Activated T-helper 1 cell treated with anti-CD3 and anti-CD28 coated beads, Interleukin-2, amount 50 U/mL, for 16 hours (primary cell): ENCODE data around the gene PODXL.
"Not testable (repeated sequence)": the region's sequence is repeated elsewhere in the genome, so short reads cannot be mapped to it uniquely, and the experiment has no call there.

Source experiments
- DNase-seq, 2 donors: peaks; one replicate each; pipeline ENCODE4 v3.0.0-alpha.2; 2020; ENCODE audit warnings: low read depth in 1 of 2, low spot score in 1 of 2

The PODXL gene

DNA sequence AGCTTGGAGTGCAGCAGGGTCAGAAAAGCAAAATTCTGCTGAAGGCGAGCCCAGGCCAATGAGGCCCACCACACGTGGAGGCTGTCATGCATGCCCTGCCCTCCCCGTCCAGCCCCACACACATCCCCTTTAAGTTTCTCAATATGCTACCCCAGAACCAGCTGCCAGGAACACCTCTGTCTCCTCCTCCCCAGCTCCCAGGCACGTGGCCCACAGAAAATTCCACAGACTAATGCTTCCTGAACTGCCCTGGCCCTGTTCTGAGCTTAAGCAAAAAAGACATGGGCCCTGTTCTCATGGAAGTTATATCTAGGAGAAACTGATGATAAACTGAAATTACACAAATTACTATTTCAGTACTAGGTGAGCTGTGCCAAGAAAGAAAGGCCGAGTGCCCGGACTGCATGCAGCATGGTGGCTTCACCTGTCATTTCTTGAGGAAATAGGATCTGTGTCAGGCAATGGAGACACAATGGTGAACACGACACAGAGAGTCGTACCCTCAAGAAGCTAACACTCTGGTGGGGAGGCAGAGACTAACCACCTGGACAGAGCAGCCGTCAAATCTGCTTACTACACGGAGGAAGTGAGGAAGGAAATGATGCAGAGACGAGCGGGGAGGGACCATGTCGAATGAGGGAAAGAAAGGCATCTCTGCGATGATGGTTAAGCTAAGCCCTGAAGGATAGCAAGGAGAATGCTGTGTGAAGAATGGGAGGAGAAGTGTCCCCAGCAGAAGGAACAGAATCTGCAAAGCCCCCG lies 44.5 kb downstream of the PODXL start:
- DNase-seq = no peak

- DNase-seq = no peak
Observed at GRCh38 chr7:131511071-131511470, 45.4 kb downstream of the PODXL start.

- DNase-seq = no peak
Observed at GRCh38 chr7:131509781-131510180, 46.6 kb downstream of the PODXL start.

DNA sequence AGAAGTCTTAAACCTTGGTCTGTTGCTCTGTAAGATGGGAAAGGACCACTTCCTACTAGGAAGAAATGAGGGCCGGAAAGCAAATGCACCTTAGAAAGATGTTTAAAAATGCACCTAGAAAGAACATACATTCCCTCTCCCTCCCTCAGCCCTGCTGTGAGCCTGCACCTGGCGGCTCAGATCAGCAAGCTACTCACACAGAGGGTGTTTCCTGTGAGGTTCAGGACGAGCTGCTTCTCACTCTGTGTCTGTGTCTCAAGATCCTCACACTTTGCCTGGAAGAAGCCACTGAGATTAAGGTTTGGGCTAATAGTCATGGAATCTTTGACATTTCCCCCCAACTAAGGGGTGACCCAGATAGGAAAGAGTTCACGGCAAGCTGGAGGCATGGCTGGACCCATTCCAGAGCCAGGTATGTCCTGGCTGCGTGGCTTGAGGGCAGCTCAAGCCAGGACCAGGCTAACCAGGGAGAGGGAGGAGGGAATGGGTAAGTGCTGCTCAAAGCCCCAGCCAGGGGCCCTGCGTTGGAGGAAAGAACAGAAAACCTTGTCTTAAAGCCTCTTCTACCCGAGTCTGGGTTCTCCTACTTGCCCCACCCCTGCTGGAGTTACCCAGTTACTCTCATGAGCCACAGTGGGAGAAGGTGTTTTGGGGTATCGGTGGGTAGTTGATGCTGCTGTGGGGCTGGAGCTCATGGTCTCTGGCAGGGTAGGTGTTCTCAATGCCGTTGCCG lies 47.5 kb downstream of the PODXL start:
- DNase-seq = no peak

GRCh38 chr7:131507592-131508331 lies 48.7 kb downstream of the PODXL start:
- peak; percentile 60 to 73 for DNase-seq

DNA sequence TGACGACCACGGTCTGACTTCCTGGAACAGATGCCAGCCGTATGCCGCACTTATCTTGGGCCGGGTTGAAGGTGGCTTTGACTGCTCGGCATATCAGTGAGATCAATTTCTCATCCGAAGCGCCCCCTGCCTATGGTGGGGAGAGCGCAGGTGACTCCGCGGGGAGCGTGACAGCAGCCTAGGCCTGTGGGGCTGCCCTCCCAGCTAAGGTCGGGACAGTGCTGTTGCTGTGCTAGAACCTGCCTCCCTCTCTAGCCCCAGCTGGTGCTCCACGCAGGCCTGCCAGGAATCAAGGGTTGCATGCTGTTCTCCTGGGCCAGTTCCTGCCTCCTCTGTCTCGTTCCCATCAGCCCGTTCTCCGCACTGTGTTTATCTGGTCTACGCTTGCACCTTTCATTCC lies 49.8 kb downstream of the PODXL start:
- no peak for DNase-seq

- no peak for DNase-seq
Observed at GRCh38 chr7:131505636-131506557, 50.5 kb downstream of the PODXL start.

GRCh38 chr7:131505037-131505620 lies 51.3 kb downstream of the PODXL start:
- not testable (repeated sequence) for DNase-seq

DNA sequence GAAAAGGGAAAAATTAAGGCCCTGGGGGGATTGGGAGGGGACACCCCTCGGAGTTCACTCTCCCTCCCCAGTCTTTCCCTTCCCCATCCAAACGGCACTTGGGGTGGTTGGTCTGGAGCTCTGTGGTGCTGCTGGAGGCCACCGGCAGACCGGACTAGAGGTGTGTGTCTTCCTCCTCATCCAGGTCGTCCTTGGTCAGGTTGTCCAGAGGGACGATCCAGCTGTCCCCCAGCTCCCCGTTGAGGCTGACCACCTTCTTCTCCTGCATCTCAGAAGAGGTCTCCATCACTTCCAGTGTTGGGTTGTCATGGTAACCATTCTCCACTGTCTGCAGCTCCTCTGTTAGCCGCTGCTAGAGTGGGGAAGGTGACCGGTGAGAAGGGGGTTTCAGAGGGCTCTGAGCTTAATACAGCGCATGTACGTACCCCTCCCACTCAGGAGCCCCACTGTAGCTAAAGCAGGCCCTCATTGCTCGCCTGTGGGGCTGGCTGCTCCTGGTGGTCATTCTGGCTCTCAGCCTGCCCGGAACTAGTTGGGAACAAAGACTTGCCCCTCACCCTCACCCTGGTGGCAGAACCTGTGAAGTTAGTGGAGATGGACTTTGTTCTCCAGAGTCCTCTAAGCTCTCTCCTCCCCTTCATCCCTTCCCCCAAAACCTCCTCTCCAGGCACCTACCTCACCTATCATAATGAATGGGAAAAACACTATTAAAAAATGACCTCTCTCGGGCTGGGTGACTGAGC lies 52.1 kb downstream of the PODXL start:
- DNase-seq = no peak

DNA sequence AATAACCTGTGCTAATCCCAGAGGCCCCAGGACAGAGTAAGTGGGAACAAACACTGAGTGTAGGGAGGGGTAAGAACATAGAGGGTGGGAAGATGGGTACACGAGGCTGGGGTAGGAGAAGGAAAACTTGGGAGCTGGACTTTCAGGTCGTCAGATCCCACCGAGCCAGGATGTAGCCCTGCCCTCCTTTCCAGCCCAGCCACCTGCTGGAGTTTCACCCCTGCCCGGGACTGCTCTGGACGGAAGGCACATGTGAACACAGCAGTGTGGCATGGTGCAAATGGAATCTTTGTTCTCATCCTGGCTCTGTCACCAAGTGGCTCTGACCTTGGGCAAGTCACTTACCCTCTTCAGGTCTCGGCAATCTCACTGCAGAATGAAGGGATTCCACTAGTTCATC lies 52.8 kb downstream of the PODXL start:
- no peak for DNase-seq

- DNase-seq = no peak
Observed at GRCh38 chr7:131502810-131503508, 53.5 kb downstream of the PODXL start.

DNA sequence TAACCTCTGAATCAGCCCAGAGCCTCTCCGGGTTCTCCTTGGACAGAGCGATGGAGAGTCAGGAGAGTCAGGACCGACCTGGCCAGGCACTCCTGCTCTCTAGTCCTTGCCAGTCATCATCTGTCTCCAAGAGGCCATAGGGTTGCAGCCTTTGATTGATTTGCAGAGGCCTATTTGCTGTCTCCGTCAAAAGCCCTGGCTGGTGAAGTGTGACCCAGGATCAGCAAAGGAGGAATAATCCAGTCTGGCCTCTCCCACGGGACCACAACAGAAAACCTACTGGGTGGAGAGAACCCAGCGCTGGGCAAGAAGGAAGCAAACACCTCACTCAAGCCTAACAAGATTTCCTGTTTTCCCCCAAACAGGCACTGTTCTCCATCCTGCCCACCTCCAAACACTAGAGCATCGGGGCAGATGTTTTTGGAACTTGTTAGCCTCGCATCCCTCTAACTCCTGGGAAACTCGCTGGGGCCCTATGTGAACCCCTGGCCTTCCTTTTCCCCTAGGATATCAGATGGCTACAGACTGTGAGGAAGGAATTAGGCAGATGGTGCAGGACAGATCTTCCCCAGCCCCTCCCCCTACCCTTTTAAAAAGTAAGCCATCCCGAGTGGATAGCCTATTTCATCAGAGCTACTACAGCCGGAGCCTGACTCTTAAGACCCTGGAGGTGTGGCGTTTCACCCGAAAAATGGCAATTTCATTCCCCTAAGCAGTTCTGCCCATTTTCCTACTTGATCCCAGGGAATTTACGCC lies 54.3 kb downstream of the PODXL start:
- DNase-seq = no peak

GRCh38 chr7:131501422-131501821 lies 55.0 kb downstream of the PODXL start:
- DNase-seq = no peak

DNA sequence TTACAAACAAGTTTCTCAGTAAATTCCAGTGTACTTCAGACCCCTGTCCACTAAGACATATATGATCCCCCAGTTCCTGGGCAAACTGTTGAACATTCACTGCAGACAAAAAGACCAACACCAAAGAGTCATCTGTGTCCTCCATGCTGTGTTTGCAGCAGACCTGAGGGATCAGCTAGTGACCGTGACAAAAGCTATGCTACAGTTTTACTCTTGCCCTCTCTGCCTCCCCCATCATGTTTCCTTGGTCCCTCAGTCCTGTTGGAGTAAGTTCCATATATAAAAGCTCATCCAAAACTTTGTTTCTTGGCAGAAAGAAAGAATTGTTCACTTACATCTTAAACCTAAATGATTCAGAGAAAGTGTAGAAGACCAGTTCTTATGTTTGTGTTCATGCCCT lies 56.1 kb downstream of the PODXL start:
- DNase-seq = no peak

GRCh38 chr7:131499801-131500200 lies 56.6 kb downstream of the PODXL start:
- DNase-seq = no peak

DNA sequence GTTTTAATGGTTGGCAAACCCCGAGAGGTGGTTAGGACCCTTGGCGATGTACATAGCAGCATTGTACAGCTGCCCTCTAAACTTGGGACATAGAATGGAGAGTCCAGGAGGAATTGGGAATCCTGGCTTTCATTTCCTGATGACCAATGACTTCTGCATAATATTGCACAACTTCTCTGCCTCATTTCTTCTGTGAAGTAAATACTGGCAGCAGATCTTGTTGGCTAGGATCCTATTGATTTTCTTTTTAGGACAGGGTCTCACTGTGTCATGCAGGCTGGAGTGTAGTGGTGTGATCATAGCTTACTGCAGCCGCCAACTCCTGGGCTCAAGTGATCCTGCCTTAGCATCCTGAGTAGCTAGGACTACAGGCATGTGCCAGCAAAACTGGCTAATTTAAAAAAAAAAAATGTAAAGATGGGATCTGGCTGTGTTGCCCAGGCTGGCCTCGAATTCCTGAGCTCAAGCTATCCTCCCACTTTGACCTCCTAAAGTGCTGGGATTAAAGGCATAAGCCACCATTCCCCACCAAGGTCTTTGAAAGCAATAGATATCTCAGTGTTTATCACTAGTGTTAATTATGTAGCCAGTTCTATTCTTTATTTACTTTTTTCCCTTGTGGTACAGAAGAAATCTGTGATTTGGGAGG lies 58.1 kb downstream of the PODXL start:
- no peak for DNase-seq

GRCh38 chr7:131497454-131497853 lies 59.0 kb downstream of the PODXL start:
- DNase-seq = no peak
